Fibroblast of the aortic adventitia (primary cell): ENCODE data around the gene CTSA. TPM values are rescaled to one million over a fixed set of nuclear protein-coding genes. Genes with fewer than 3 reads are reported as not detected.

Source experiments
- DNase-seq: peaks from one replicate; pipeline ENCODE4 v3.0.0-alpha.2; 2010; ENCODE audit warnings: low read depth
- H3K4me3 ChIP-seq: 2 replicates; pipeline ENCODE4 v1.5.1; 2011; ENCODE audit warnings: low read depth, mild to moderate bottlenecking, control low read depth, low read length, moderate library complexity
- total RNA-seq: library from RNA; depleted of rRNA; stranded (reverse); fragments of >200 nt; gene quantifications from 2 replicates; pipeline ENCODE4 v1.2.3, GENCODE V29; 2012; ENCODE audit warnings: low replicate concordance
- TF ChIP-seq, protein P1 (sequence below): IDR thresholded peaks from 2 replicates; pipeline ENCODE4 v1.5.1; 2011; ENCODE audit warnings: mild to moderate bottlenecking, low read length, control low read depth, inconsistent platforms; ENCODE audit not compliant: insufficient read depth

The CTSA gene
- total RNA-seq, 1 donor, result 166 TPM

GRCh38 chr20:45948261-45948733, 57.2 kb downstream of the CTSA start:
- DNase-seq, result no peak
- TF ChIP-seq, protein P1, sequence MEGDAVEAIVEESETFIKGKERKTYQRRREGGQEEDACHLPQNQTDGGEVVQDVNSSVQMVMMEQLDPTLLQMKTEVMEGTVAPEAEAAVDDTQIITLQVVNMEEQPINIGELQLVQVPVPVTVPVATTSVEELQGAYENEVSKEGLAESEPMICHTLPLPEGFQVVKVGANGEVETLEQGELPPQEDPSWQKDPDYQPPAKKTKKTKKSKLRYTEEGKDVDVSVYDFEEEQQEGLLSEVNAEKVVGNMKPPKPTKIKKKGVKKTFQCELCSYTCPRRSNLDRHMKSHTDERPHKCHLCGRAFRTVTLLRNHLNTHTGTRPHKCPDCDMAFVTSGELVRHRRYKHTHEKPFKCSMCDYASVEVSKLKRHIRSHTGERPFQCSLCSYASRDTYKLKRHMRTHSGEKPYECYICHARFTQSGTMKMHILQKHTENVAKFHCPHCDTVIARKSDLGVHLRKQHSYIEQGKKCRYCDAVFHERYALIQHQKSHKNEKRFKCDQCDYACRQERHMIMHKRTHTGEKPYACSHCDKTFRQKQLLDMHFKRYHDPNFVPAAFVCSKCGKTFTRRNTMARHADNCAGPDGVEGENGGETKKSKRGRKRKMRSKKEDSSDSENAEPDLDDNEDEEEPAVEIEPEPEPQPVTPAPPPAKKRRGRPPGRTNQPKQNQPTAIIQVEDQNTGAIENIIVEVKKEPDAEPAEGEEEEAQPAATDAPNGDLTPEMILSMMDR, result no peak
- H3K4me3 ChIP-seq, result no peak overlapping the region

Other genes starting within 250 kb of the CTSA start
- gene WFDC11, start 221.1 kb upstream of the CTSA start, total RNA-seq, result not detected in 2 replicates
- not detected in 2 replicates for gene WFDC13, start 189.3 kb upstream of the CTSA start, total RNA-seq
- gene WFDC10B, start 186.3 kb upstream of the CTSA start, total RNA-seq, result not detected in 2 replicates
- not detected in 2 replicates for gene SPINT4, start 169.0 kb upstream of the CTSA start, total RNA-seq
- gene WFDC3, start 99.5 kb upstream of the CTSA start, total RNA-seq, result 0.18 TPM in 1 of 2 replicates, not detected in the other
- gene DNTTIP1, start 99.4 kb upstream of the CTSA start, total RNA-seq, result 17.4 and 26.4 TPM in 2 replicates
- 0.49 and 53.3 TPM in 2 replicates for gene UBE2C, start 78.7 kb upstream of the CTSA start, total RNA-seq
- gene TNNC2, start 64.0 kb upstream of the CTSA start, total RNA-seq, result 0.45 and 1.8 TPM in 2 replicates
- gene SNX21, start 57.5 kb upstream of the CTSA start, total RNA-seq, result 88.8 and 90.7 TPM in 2 replicates
- gene ACOT8, start 33.9 kb upstream of the CTSA start, total RNA-seq, result 17.7 and 25.8 TPM in 2 replicates
- 1.9 and 4.3 TPM in 2 replicates for gene ZSWIM3, start 33.7 kb upstream of the CTSA start, total RNA-seq
- 4.0 and 15.1 TPM in 2 replicates for gene ZSWIM1, start 10.1 kb upstream of the CTSA start, total RNA-seq
- gene SPATA25, start 3.7 kb upstream of the CTSA start, total RNA-seq, result 2.1 and 9.6 TPM in 2 replicates
- gene NEURL2, start 127 bp upstream of the CTSA start, total RNA-seq, result 6.8 and 7.0 TPM in 2 replicates
- gene PLTP, start 20.8 kb downstream of the CTSA start, total RNA-seq, result 66.9 and 107 TPM in 2 replicates
- gene PCIF1, start 43.3 kb downstream of the CTSA start, total RNA-seq, result 12.1 and 15.9 TPM in 2 replicates
- 18.2 and 20.9 TPM in 2 replicates for gene ZNF335, start 80.9 kb downstream of the CTSA start, total RNA-seq
- not detected in 2 replicates for gene MMP9, start 117.6 kb downstream of the CTSA start, total RNA-seq
- not detected in 2 replicates for gene SLC12A5, start 137.9 kb downstream of the CTSA start, total RNA-seq
- 11.9 and 24.0 TPM in 2 replicates for gene NCOA5, start 198.6 kb downstream of the CTSA start, total RNA-seq
- gene CD40, start 227.0 kb downstream of the CTSA start, total RNA-seq, result 0.45 and 1.5 TPM in 2 replicates